Natural killer cell (primary cell): ENCODE data around the gene RPS4Y1. TPM values are rescaled to one million over a fixed set of nuclear protein-coding genes. Genes with fewer than 3 reads are reported as not detected.
"Not testable (repeated sequence)": the region's sequence is repeated elsewhere in the genome, so short reads cannot be mapped to it uniquely, and the experiment has no call there.

Experiments
- ATAC-seq, 3 donors: fragments of 150-1000 bp in 2 of 3; fragments of 200-7000 bp in 1 of 3; cut with Tn5 transposase; 1 replicate in 1 of 3; 2 replicates in 2 of 3; pipeline ENCODE4 v1.10.0; 2021; ENCODE audit warnings: mild to moderate bottlenecking in 2 of 3, moderate library complexity in 2 of 3
- DNase-seq, 2 donors: peaks; one replicate each; pipeline versions ENCODE4 v3.0.0 to v3.0.0-alpha.2; 2013 to 2021; ENCODE audit warnings: mixed read lengths in 1 of 2
- H3K27ac ChIP-seq: one replicate; pipeline ENCODE4 v1.5.1; 2013; ENCODE audit warnings: mild to moderate bottlenecking, low read length
- H3K27me3 ChIP-seq: one replicate; pipeline ENCODE4 v1.6.1; 2013; ENCODE audit warnings: low read length; ENCODE audit not compliant: control insufficient read depth, insufficient read depth
- H3K36me3 ChIP-seq: one replicate; pipeline ENCODE4 v1.6.1; 2013; ENCODE audit warnings: low read length; ENCODE audit not compliant: control insufficient read depth, insufficient read depth
- H3K4me1 ChIP-seq: one replicate; pipeline ENCODE4 v1.6.1; 2013; ENCODE audit warnings: low read length; ENCODE audit not compliant: control insufficient read depth, insufficient read depth
- H3K4me3 ChIP-seq: one replicate; pipeline ENCODE4 v1.5.1; 2013; ENCODE audit warnings: low read length
- H3K9me3 ChIP-seq: one replicate; pipeline ENCODE4 v1.6.1; 2013; ENCODE audit warnings: low read length; ENCODE audit not compliant: control insufficient read depth, insufficient read depth
- H3K27ac Mint-ChIP-seq, 2 donors: one replicate each; pipeline ENCODE4 v1.8.0; 2022; ENCODE audit warnings: mild to moderate bottlenecking in 2 of 2, mixed read lengths in 2 of 2, moderate library complexity in 1 of 2
- H3K27me3 Mint-ChIP-seq, 2 donors: one replicate each; pipeline ENCODE4 v1.8.0; 2022; ENCODE audit warnings: low read depth in 2 of 2, mixed read lengths in 2 of 2
- H3K36me3 Mint-ChIP-seq: one replicate; pipeline ENCODE4 v1.8.0; 2022; ENCODE audit warnings: mixed read lengths
- H3K4me1 Mint-ChIP-seq, 2 donors: one replicate each; pipeline ENCODE4 v1.8.0; 2022; ENCODE audit warnings: mixed read lengths in 2 of 2
- H3K4me3 Mint-ChIP-seq: one replicate; pipeline ENCODE4 v1.8.0; 2022; ENCODE audit warnings: mild to moderate bottlenecking, moderate library complexity, mixed read lengths
- H3K9me3 Mint-ChIP-seq, 2 donors: one replicate each; pipeline ENCODE4 v1.8.0; 2022; ENCODE audit warnings: mixed read lengths in 2 of 2
- CTCF ChIP-seq: fragments of 200-600 bp; IDR thresholded peaks from one replicate; pipeline ENCODE4 v1.8.0; 2022; ENCODE audit warnings: antibody characterized with exemption
- WGBS: methylation state at CpG from one replicate; pipeline ENCODE4 v1.1.7; 2013; ENCODE audit warnings: missing lambda C conversion rate; ENCODE audit not compliant: insufficient coverage; 5-methylcytosine and 5-hydroxymethylcytosine counted together
- intact Hi-C: fragments of 100-400 bp; cut with micrococcal nuclease; formaldehyde crosslinking; loops from one replicate; pipeline ENCODE4 v1.14.2; 2022
- total RNA-seq, 4 donors: library from RNA; stranded (reverse); fragments of 120-200 nt in 1 of 4; gene quantifications; one replicate each; pipeline versions ENCODE4 v1.2.3 to v1.2.4, GENCODE V29; 2013 to 2022

RPS4Y1 gene
- total RNA-seq, 3 donors from 2014 or later (not counting 1 experiment from before 2014, with no cell fraction given) = 231 to 240 TPM; not detected in 1

- Histone ChIP-seq H3K36me3 (peaks cover 37% of the 10 kb centered on the region), H3K4me3 (no peak overlapping the region), H3K4me1 (no peaks in the 10 kb centered on the region), H3K9me3 (no peaks in the 10 kb centered on the region), H3K27me3 (no peaks in the 10 kb centered on the region), H3K27ac (no peak overlapping the region)
- no peaks in the 10 kb centered on the region for H3K9me3 Mint-ChIP-seq
- no peak for ATAC-seq
- no peaks in the 10 kb centered on the region for H3K36me3 Mint-ChIP-seq
- 100% methylated on average over 2 of the region's 2 CpGs for WGBS
- no peak for DNase-seq
- no peaks in the 10 kb centered on the region for H3K27me3 Mint-ChIP-seq
- H3K4me1 Mint-ChIP-seq = peaks cover 0 to 40% of the 10 kb centered on the region in 2 donors
- intact Hi-C loops = no loop called here
- no peak overlapping the region for H3K4me3 Mint-ChIP-seq
- TF ChIP-seq CTCF = no peak
- H3K27ac Mint-ChIP-seq = peak overlapping the region in 1 of 2 donors; percentile 73
Observed at GRCh38 chrY:2860511-2860910, 19.1 kb downstream of the RPS4Y1 start.

- no peak for DNase-seq
- intact Hi-C loops = no loop called here
- H3K36me3 ChIP-seq = peaks cover 42% of the 10 kb centered on the region
- no peaks in the 10 kb centered on the region for H3K36me3 Mint-ChIP-seq
- no peak for TF ChIP-seq CTCF
- no peaks in the 10 kb centered on the region for H3K9me3 Mint-ChIP-seq
- H3K4me1 Mint-ChIP-seq = peaks cover 0 to 5% of the 10 kb centered on the region in 2 donors
- ATAC-seq = no peak
- WGBS = no CpG with 5 or more reads among the region's 2 CpGs
- H3K9me3 ChIP-seq = no peaks in the 10 kb centered on the region
- H3K27ac ChIP-seq = no peak overlapping the region
- H3K27me3 Mint-ChIP-seq = no peaks in the 10 kb centered on the region
- peak overlapping the region in 1 of 2 donors; percentile 21 for H3K27ac Mint-ChIP-seq
- no peak overlapping the region for H3K4me3 Mint-ChIP-seq
- no peaks in the 10 kb centered on the region for H3K4me1 ChIP-seq
- H3K27me3 ChIP-seq = no peaks in the 10 kb centered on the region
- H3K4me3 ChIP-seq = no peak overlapping the region
Observed at GRCh38 chrY:2866581-2866980, 25.2 kb downstream of the RPS4Y1 start.

GRCh38 chrY:2867469-2867868, 26.1 kb downstream of the RPS4Y1 start:
- H3K27ac Mint-ChIP-seq = no peak overlapping the region
- TF ChIP-seq CTCF = no peak
- H3K4me3 Mint-ChIP-seq = no peak overlapping the region
- ATAC-seq (no peak), DNase-seq (no peak)
- intact Hi-C loops = no loop called here
- H3K27me3 ChIP-seq = no peaks in the 10 kb centered on the region
- no peaks in the 10 kb centered on the region for H3K36me3 Mint-ChIP-seq
- 98% methylated on average over 8 of the region's 8 CpGs for WGBS
- H3K9me3 ChIP-seq = peaks cover 2% of the 10 kb centered on the region
- no peaks in the 10 kb centered on the region for H3K27me3 Mint-ChIP-seq
- no peak overlapping the region for H3K27ac ChIP-seq
- peaks cover 0 to 5% of the 10 kb centered on the region in 2 donors for H3K4me1 Mint-ChIP-seq
- H3K36me3 ChIP-seq = peaks cover 41% of the 10 kb centered on the region
- H3K4me1 ChIP-seq = no peaks in the 10 kb centered on the region
- no peaks in the 10 kb centered on the region for H3K9me3 Mint-ChIP-seq
- H3K4me3 ChIP-seq = no peak overlapping the region

- H3K27ac Mint-ChIP-seq = peak overlapping the region in 1 of 2 donors; percentile 32
- H3K9me3 ChIP-seq = peaks cover 4% of the 10 kb centered on the region
- no peaks in the 10 kb centered on the region for H3K36me3 Mint-ChIP-seq
- peaks cover 37% of the 10 kb centered on the region for H3K36me3 ChIP-seq
- intact Hi-C loops = no loop called here
- no peaks in the 10 kb centered on the region for H3K27me3 Mint-ChIP-seq
- no peak overlapping the region for H3K4me3 ChIP-seq
- 91% methylated on average over 8 of the region's 8 CpGs for WGBS
- DNase-seq (no peak), ATAC-seq (no peak)
- H3K9me3 Mint-ChIP-seq = no peaks in the 10 kb centered on the region
- no peak overlapping the region for H3K27ac ChIP-seq
- H3K4me1 ChIP-seq = no peaks in the 10 kb centered on the region
- H3K4me3 Mint-ChIP-seq = no peak overlapping the region
- no peaks in the 10 kb centered on the region for H3K27me3 ChIP-seq
- peaks cover 0 to 5% of the 10 kb centered on the region in 2 donors for H3K4me1 Mint-ChIP-seq
- TF ChIP-seq CTCF = no peak
Observed at GRCh38 chrY:2868035-2868607, 26.7 kb downstream of the RPS4Y1 start.

GRCh38 chrY:2872234-2872633, 30.8 kb downstream of the RPS4Y1 start:
- DNase-seq, ATAC-seq, H3K4me1 Mint-ChIP-seq, H3K27me3 Mint-ChIP-seq, H3K36me3 Mint-ChIP-seq, H3K27ac ChIP-seq, H3K27me3 ChIP-seq, H3K4me1 ChIP-seq, H3K9me3 Mint-ChIP-seq, H3K9me3 ChIP-seq, H3K36me3 ChIP-seq, H3K27ac Mint-ChIP-seq, H3K4me3 ChIP-seq, H3K4me3 Mint-ChIP-seq, intact Hi-C loops: not testable (repeated sequence)
- 96% methylated on average over 8 of the region's 9 CpGs for WGBS
